ENCODE results near the gene SPEM1. TPM values are rescaled to one million over a fixed set of nuclear protein-coding genes. Genes with fewer than 3 reads are reported as not detected.

SPEM1 gene
- total RNA-seq, 1 experiment from 2014 or later: not detected

DNA sequence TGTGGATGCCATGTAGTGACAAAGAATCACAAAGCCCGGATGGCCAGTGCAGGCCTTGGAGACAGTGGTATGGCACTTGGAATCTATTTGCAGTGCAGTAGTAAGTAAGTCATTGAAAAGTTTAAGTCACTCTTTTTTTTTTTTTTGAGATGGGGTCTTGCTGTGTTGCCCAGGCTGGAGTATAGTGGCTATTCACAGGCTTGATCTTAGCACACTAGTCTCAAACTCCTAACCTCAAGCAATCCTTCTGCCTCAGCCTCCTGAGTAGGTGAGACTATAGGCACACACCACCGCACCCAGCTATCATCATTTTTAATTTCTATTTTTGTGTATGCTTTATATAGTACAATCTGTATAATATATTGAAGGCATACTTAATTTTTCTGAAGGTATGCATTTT is 21.5 kb upstream of the SPEM1 start:
- DNase-seq (ENCODE audit: low read depth): no peak

GRCh38 chr17:7403043-7403726 is 16.9 kb upstream of the SPEM1 start:
- DNase-seq (ENCODE audit: low read depth): no peak

- DNase-seq (ENCODE audit: low read depth): no peak
Measured at GRCh38 chr17:7403727-7403976, 16.5 kb upstream of the SPEM1 start.

DNA sequence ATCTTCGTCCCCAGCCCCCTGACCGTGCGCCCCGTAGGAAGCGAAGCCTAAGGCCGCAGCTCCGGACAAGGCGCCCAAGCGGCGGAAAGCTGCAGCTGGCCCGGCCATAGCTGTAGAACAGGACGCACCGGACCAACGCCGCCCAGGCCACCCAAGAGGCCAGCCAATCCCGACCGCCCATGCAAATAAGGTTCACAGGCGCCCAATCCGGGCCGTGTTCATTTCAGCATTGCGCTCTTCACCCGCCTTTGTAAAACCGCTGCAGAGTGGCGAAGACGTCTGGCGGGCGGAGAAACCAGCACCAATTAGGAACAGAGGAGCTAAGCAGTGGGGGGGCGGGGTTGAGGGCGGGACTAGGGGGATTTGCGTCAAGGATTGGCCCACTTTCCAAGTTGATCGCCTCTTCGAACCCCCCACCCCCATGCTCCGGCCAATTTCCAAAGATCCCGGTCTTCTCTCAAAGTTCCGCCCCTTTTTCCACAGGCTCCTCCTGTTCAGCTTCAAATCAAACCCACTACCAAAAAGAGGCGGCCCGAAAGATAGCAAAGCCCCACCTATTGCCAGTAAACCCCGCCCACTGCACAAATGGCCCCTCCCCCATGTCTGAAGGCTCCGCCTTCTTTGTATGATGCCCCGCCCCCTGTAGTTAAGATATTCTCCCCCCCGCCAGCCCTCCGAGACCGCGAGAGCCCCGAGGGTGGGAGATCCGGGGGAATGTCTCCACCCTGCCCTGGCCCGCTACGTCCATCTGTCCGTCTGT is 16.0 kb upstream of the SPEM1 start, which contains the start of gene TMEM256:
Gene TMEM256, minus strand, starts transcription at position 121 of the 760 bp plus-strand sequence. Its CDS starts 13 bp downstream, at position 108.
- peak; percentile 99 for DNase-seq (ENCODE audit: low read depth)

DNA sequence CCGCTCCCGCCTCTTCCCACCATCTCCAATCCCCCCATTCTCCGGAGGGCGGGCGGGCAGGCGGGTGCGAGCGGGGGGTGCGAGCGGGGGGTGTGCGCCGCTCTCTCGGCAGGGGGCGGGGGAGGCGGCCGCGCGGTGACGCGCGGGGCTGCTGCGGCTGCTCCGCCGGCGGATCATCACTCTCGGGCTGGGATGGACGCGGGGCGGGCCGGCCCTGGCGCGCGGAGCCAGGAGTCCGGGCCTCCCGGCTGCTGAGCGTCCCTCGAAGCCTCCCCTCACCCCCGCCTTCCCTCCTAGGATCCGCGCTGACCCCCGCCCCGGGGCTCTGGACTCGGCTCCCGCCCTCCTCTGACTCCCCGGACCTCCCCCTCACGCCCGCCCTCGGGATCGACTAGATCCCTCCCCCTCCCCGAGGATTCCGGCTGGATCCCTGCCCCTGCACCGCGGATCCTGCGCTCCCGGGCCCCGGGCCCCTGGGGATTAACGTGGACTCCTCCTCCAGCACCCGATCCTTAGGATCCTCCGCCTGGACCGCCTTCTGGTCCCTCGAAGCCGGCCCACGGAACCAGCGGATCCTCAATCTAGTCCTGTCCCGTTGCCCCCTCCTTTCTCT is 15.3 kb upstream of the SPEM1 start:
- DNase-seq (ENCODE audit: low read depth): no peak

GRCh38 chr17:7405350-7406234 is 14.5 kb upstream of the SPEM1 start:
- DNase-seq (ENCODE audit: low read depth): no peak

- no peak for DNase-seq (ENCODE audit: low read depth)
Measured at GRCh38 chr17:7406235-7406825, 13.8 kb upstream of the SPEM1 start.

- no peak for DNase-seq (ENCODE audit: low read depth)
Measured at GRCh38 chr17:7407082-7407481, 13.0 kb upstream of the SPEM1 start.

- no peak for DNase-seq (ENCODE audit: low read depth)
Measured at GRCh38 chr17:7407485-7408251, 12.5 kb upstream of the SPEM1 start, which contains the start of gene NLGN2. TSS of gene NLGN2 (plus strand) at chr17:7407845. CDS start at chr17:7408256, 411 bp downstream.

GRCh38 chr17:7408252-7408727 is 11.8 kb upstream of the SPEM1 start:
- DNase-seq (ENCODE audit: low read depth): no peak

DNA sequence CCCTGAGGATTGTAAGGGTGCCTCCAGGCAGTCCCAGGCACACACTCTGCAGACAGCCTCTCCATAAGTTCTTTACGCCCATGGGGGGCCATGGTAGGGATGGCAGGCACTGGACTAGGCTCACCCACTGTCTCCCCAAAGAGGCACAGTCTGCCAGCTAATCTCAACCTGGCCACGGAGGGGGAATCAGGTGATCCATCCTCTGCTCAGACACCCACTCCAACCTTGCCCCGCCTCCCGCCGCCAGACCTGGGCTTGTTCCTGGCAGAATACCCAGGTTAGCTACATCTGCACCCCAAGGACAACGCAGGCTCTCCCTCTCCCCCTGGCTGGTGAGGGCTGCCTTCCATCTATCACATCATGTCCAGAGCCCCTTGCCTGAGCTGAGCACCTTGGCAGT is 11.3 kb upstream of the SPEM1 start:
- DNase-seq (ENCODE audit: low read depth): no peak

DNA sequence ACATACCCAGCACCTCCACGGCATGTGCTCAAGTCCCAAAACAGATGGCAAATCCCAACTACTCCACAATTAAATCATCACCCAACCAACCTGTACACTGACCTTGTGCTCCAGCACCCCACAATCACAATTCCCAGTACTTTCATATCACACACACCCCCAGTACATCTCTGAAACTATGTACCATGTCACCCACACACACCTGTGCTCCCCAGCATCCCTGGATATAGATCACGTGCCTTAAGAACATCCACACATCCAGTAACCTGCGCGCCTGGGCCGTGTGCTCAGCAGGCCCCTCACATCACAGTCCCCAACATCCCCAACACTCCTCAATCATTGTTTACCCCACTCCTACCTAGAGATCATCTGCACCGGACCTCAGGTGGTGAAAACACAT is 10.4 kb upstream of the SPEM1 start:
- DNase-seq (ENCODE audit: low read depth): no peak

GRCh38 chr17:7410634-7411426 is 9.3 kb upstream of the SPEM1 start:
- DNase-seq (ENCODE audit: low read depth): no peak

GRCh38 chr17:7411427-7411750 is 8.7 kb upstream of the SPEM1 start:
- no peak for DNase-seq (ENCODE audit: low read depth)

DNA sequence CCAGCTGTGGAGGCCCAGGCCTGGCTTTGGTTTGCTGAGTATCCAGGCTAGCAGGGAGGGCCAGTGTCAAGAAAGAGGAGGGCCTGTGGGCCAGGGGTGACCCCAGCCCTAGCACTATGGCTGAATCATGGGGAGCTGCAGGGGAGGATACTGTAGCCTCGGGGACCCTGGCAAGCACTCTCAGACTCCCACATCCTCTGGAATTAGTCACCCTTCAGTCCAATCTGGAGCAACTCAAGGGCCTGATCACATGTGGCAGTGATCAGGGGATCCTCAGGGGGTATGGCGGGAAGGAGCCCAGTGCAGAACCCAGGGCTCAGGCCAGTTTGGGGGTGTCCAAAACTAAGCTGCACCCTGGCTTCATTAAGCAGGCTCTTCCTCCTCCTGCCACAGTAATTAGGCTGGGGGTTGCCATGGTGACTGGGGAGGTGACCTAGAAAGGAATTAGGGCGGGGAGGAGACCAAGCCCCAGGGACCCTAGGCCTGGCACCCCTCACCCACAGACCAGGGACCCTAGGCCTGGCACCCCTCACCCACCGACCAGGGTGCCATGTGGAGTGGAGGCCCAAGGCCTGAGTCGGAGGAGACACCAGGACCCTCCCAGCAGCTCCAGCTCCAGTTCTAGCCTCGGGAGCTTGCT is 6.7 kb upstream of the SPEM1 start:
- peak; percentile 75 for DNase-seq (ENCODE audit: low read depth)

DNA sequence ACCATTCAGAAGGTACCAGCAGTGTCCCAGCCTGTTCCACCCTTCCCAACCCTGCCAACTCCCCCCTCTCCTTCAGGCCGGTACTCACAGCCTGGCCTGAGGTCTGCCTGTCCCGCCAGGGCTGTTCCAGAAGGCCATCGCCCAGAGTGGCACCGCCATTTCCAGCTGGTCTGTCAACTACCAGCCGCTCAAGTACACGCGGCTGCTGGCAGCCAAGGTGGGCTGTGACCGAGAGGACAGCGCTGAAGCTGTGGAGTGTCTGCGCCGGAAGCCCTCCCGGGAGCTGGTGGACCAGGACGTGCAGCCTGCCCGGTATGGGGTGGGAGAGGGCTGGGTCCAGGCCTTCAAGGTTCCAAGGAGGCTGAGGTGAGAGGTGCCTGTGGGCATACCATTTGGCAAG is 5.3 kb upstream of the SPEM1 start:
- DNase-seq (ENCODE audit: low read depth): no peak

DNA sequence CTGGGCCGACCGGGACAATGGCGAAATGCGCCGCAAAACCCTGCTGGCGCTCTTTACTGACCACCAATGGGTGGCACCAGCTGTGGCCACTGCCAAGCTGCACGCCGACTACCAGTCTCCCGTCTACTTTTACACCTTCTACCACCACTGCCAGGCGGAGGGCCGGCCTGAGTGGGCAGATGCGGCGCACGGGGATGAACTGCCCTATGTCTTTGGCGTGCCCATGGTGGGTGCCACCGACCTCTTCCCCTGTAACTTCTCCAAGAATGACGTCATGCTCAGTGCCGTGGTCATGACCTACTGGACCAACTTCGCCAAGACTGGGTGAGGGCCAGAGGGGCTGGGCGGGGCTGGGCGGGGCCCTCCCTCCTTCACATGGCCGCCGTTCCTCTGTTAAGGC is 4.3 kb upstream of the SPEM1 start:
- DNase-seq (ENCODE audit: low read depth): no peak

- DNase-seq (ENCODE audit: low read depth): no peak
Measured at GRCh38 chr17:7416323-7416722, 3.8 kb upstream of the SPEM1 start.

DNA sequence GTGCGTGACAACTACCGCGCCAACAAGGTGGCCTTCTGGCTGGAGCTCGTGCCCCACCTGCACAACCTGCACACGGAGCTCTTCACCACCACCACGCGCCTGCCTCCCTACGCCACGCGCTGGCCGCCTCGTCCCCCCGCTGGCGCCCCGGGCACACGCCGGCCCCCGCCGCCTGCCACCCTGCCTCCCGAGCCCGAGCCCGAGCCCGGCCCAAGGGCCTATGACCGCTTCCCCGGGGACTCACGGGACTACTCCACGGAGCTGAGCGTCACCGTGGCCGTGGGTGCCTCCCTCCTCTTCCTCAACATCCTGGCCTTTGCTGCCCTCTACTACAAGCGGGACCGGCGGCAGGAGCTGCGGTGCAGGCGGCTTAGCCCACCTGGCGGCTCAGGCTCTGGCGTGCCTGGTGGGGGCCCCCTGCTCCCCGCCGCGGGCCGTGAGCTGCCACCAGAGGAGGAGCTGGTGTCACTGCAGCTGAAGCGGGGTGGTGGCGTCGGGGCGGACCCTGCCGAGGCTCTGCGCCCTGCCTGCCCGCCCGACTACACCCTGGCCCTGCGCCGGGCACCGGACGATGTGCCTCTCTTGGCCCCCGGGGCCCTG is 3.0 kb upstream of the SPEM1 start:
- no peak for DNase-seq (ENCODE audit: low read depth)

Measured in HT1080 (cell line).